Stimulated activated CD4-positive, alpha-beta T cell treated with anti-CD3 and anti-CD28 coated beads, Interleukin-4, amount 100 ng/mL, for 1 hour (primary cell): Measurements from ENCODE around the gene EFCAB6.

Experiments
- DNase-seq: peaks from one replicate; pipeline ENCODE4 v3.0.0-alpha.2; 2020

The EFCAB6 gene

GRCh38 chr22:43633631-43634285 lies 178.3 kb downstream of the EFCAB6 start:
- DNase-seq: no peak

DNA sequence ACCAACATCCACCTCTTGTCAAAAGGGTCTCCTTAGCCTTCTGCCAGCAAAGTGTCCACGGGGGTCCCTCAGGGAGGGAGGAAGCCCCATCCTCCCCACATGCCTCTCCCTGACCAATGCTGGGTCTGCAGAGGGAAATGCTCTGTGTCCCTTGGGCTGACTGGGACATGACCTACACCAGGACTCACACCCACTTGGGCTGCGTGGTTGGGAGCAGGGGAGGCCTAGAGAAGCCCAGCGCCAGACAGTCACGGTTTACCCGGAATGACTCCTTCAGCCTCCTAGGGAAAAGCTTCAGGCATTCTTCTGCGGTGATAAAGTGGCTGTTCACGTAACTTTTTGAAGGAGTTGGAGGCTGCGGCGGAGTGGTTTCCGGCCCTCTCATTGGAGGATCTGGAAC lies 180.3 kb downstream of the EFCAB6 start:
- no peak for DNase-seq

DNA sequence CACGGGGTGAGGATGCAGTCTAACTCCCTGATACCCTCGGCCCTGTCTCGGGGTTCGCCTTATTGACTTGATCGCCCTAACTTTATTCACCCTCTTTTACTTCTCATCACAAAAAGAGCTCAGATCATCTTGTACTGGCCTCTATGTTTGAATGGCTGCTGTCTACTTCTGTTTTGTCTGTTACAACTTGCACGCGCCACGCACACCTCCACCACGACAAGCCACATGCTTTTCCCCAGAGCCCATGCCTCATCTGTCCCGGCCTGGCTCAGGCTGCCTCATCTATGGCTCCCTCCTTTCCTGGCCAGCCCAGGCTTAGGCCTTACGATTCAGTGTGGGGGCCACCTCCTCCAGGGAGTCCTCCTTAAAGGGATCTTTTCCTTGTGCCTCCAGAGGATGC lies 180.9 kb downstream of the EFCAB6 start:
- DNase-seq: no peak

GRCh38 chr22:43630451-43630850 lies 181.7 kb downstream of the EFCAB6 start:
- DNase-seq: no peak

- DNase-seq: no peak
These were observed 183.9 kb downstream of the EFCAB6 start for GRCh38 chr22:43628250-43628649.

DNA sequence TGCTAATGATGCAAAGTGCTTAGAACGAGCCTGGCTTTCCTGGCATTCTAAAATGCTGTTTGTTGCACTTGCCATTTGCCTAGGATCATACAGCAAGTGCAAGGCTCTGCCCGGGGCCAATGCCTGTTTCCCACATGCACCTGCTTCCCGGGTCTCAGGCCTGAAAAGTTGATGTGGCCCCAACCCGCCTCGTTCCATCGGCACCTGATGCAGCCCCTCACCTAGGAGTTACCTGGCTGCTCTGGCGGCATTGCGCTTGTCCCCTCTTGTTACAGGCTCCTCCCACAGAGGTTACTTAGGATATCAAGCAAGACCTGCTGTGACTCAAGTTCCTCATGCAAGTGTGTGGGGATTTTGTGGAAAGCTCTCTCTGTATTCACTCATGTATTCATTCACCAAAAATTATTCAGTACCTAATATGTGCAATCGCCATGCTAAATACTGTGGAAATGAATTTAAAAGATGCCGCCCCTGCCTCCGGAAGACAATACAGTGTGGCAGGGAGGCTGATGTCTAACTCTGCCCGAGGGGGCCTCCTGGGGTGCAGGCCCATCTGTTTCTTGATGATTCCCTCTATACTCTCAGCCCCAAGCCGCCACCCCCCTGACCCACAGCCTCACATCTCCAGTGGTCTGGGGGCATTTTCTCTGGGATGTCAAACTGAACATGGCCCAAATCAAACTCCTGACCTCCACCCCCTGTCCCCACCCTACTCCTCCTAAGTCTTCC lies 184.5 kb downstream of the EFCAB6 start:
- DNase-seq: no peak

GRCh38 chr22:43625242-43625641 lies 186.9 kb downstream of the EFCAB6 start:
- DNase-seq: no peak

DNA sequence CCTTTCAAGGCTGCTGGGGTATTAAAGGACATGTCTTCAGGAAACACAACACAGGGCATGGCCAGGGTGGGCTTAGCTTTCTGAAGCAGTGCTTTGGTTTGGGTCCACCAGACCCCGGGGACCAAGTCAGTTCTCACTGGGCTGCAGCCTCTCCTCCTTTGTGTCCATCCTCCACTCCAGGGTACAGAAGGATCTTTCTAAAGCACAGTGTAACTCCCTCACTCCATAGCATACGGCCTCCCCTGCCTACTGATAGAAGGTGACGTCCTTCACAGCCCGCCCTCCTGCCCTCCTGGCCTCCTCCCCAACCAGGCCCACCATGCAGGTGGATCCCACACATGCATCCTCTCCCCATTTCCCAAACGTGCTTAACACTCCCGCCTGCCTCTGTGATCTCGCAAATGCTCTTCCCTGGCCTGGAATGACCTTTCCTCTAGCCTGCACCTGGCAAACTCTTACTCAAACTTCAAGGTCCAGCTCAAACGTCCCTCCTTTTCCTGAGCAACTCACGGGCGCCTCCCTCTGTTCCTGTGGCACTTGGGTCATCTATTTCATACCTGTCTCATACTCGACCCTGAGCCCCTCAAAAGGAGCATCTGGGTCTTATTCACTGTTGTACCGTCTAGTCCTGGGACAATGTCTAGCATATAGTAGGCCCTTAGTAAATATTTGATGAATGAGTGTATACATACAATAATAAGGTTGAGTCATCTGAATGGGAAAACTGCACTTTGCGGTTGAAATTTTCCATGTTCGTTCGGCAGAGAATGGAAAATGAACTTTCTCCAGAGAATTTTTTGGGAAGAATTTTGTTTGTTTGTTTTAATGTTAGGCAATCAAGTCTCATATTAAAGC lies 187.7 kb downstream of the EFCAB6 start:
- no peak for DNase-seq

- no peak for DNase-seq
These were observed 189.2 kb downstream of the EFCAB6 start for GRCh38 chr22:43622886-43623285.

DNA sequence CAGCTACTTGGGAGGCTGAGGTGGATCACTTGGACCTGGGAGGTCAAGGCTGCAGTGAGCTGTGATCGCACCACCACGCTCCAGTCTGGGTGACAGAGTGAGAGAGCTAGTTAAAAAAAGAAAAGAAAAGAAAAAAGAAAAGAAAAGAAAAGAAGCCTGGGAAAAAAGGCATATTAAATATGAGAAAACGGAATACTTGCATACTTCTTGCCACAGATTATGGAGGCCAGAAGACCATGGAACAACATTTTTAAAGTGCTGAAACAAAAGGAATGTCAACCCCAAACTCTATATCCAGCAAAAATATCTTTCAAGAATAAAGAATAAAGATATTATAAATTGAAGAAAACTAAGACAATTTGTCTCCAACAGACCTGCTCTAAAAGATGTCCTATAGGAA lies 191.9 kb downstream of the EFCAB6 start:
- DNase-seq: no peak

DNA sequence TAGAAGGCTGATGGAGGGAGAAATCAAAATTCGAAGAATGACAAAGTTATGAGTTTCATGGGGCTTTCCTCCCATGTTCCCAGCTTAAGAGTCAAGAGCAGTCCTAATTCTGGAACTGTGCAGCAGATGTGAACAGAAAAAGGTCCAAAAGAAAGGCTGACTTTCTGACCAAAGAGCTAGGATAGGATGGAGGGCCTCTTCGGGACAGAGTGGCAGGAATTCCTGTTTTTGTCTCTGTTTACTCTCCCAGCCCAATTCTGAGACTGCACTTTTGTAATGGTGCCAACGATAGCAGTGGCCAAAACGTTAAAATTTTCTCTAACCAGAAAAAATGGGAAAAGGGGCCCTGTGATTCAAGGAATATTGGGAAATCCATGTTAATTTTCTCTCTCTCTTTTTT lies 193.6 kb downstream of the EFCAB6 start:
- no peak for DNase-seq

DNA sequence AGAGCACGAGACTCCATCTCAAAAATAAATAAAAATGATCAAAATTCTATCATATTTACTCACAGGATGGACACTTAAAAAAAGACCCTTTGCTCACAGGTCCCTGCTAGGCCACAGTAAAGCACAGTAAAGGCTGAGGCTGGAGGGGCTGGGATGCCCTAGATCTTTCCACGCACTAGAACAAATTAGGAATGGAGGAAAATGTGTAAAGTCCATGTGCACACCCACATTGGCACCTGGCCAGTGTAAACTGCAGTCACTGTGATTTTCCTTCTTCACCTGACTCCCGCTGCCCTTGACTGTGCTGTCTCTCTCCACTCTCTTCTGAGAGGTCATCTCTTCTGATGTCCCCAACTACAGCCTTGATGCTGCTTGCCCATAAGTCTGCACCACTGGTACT lies 195.5 kb downstream of the EFCAB6 start:
- no peak for DNase-seq

GRCh38 chr22:43600265-43600664 lies 211.8 kb downstream of the EFCAB6 start:
- no peak for DNase-seq

- no peak for DNase-seq
These were observed 219.6 kb downstream of the EFCAB6 start for GRCh38 chr22:43592476-43592875.

DNA sequence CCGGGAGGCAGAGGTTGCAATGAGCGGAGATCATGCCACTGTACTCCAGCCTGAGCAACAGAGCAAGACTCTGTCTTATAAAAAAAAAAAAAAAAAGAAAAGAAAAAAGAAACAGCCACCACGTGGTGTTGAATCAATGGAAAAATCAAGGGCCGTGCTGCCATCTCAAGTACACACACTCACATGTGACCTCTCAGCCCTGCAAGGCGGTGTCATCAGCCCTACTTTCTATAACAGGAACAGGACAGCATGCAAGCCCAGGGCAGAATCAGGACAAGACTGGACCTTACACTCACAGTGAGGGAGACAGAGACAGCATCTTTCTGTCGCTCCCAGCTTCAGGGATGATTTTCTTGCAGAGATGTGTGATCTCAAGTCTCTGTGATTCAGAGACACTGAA lies 220.7 kb downstream of the EFCAB6 start:
- no peak for DNase-seq

- DNase-seq: no peak
These were observed 224.5 kb downstream of the EFCAB6 start for GRCh38 chr22:43587574-43587973.

- no peak for DNase-seq
These were observed 228.6 kb downstream of the EFCAB6 start for GRCh38 chr22:43583501-43583900.

GRCh38 chr22:43582394-43582793 lies 229.7 kb downstream of the EFCAB6 start:
- DNase-seq: no peak

DNA sequence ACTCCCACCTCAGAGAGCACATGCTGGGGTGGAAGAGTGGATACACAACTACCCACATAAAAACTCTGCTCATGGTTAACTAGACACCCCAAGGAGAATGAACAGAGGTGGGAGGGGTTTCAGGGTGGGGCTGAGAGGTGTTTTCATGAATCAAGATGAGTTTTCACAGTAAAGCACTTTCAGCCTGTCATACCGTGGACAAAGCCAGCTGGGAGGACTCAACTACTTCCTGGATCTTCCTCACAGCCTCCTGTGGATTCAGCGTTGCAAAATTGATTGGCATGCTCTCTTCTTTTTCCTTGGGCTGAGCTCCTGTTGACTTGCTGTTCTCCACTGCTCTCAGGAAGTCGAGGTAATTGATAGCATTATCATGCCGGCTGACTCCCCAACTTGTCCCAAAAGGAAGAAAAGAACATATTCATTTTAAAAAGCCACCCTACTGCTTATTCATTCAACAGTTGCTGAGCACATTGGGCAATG lies 231.8 kb downstream of the EFCAB6 start:
- no peak for DNase-seq

GRCh38 chr22:43574738-43575137 lies 237.4 kb downstream of the EFCAB6 start:
- no peak for DNase-seq

DNA sequence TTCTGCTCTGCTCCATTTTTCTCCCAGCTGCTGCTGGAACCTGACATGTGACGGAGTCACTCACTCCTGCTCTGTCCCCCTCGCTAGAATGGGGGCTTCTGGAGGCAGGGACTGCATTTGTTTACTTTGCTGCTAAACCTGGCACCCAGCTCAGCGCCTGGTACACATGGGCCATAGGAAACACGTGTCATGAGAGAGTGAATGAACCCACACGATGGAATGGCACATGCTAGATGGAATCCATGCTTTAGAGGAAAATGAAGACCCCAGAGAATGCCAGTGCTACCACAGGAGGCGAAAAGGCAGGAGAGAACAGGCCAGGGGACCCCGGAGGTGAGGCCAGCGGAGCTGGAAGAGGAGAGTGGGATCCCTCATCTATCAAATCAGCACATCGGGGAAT lies 239.4 kb downstream of the EFCAB6 start:
- no peak for DNase-seq

- no peak for DNase-seq
These were observed 240.9 kb downstream of the EFCAB6 start for GRCh38 chr22:43571181-43571580.

DNA sequence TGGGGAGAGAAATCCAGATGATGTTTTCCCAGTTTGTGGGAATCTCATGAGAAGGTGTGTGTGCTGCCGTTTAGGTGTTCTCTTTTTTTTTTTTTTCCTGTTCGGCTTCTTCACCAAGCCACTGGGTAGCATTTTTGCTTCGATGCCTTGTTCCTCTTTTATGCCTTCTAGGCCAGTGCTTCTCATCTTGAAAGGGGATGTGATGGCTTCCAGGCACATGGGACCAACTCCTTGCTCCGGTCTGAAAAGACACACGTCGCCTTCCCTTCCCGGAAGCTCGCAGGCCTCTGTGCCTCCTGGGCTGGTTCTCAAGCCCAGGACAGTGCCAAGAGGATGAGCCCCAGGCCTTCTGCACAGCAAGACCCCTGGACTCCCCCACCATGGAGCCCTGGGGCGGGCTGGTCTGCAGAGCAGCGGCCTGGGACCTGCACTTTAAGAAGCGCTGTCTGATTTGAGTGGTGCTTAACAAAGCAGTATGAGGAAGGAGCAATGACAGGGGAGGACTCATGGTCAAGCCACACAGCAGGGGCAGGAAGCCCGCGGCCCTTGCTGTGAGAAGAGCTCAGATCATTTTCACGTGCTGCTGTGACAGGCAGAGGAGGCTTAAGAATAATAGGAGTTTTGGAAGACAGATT lies 241.5 kb downstream of the EFCAB6 start:
- no peak for DNase-seq
